ENCODE measurements around the gene GNB1L.

Gene GNB1L

GRCh38 chr22:19738664-19739447 lies 115.8 kb downstream of the GNB1L start:
- peak in 1 of 51 donors; percentile 19 for DNase-seq

DNA sequence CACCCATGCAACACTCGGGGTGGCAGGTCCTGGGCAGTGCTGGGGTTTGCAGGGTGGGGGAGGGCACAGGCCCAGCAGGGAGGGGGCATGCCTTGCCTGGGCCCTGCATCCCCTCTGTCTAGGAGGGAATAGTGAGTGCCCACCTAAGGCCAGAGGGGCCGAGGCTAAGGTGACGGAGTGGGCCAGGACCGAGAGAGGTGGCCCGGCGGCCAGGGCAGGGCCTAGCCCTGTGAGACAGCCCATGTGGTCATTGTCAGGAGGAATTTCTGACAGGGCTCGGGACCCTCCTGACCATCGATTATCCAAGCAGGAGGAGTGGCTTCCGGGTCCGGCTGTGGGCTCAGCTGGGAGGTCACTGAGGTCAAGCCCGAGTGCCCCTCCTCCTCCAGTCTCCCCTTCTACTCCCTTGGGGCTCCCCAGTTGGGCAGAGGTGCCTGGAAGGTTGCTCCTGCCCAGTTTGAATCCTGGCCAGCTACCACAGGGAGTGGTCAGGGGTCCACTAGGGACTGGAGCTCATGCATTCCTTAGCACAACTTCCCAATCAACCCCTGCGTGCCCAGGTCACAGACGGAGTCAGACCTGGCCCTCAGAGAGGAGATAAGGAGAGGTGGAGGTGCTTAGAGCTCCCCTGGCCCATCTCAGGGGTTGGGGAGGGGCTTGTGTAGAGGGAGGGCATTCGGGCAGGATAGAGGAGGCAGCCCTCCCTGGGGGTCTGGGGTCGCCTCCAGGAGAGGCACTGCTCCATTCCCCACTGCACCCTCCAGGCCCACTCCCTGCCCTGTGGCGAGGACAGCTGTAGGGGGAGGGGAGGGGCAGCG lies 116.6 kb downstream of the GNB1L start:
- DNase-seq: no peak

- DNase-seq: no peak
Observed at GRCh38 chr22:19735665-19736510, 118.8 kb downstream of the GNB1L start.

DNA sequence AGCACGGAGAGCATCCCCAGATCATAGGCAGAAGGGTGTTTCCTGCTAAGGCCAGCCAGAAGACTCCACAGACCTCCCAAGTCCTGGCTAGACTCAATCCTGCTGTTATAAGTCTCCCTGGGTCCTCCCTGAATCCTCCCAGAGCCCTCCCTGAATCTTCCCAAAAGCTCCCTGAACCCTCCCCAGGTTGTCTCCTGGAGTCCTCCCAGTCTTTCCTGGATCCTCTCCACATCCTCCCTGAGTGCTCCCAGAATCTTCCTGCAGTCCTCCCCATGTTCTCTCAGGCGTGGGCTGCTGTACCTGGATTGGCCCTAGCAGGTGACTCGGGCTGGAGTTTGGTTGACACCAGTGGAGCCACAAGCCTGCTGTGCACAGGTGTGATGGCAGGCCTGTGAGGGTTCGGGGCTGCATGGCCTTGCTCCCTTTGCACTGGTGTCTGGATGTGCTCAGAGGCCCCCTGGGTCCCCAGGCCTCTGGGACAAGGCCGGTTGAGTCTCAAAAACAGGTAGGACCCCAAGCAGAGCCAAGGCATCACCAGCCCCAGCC lies 119.8 kb downstream of the GNB1L start:
- DNase-seq: no peak

- no peak for DNase-seq
Observed at GRCh38 chr22:19734163-19734562, 120.5 kb downstream of the GNB1L start.

- DNase-seq: no peak
Observed at GRCh38 chr22:19733755-19734154, 120.9 kb downstream of the GNB1L start.

Measured in hypothalamus (tissue), 51 donors.